H1 (cell line): ENCODE results near the gene CYBRD1.

Experiments used
- POLR2AphosphoS5 ChIP-seq: IDR thresholded peaks from 2 replicates; pipeline ENCODE4 v1.6.1; 2011; ENCODE audit warnings: low read depth, low read length
- YY1 ChIP-seq: IDR thresholded peaks from 2 replicates; pipeline ENCODE4 v1.6.1; 2011; ENCODE audit warnings: low read depth, mild to moderate bottlenecking, low read length
- ZNF274 ChIP-seq: IDR thresholded peaks from 2 replicates; pipeline ENCODE4 v1.7.0; 2012; ENCODE audit warnings: low read length, borderline replicate concordance; ENCODE audit errors: extremely low read depth

DNA sequence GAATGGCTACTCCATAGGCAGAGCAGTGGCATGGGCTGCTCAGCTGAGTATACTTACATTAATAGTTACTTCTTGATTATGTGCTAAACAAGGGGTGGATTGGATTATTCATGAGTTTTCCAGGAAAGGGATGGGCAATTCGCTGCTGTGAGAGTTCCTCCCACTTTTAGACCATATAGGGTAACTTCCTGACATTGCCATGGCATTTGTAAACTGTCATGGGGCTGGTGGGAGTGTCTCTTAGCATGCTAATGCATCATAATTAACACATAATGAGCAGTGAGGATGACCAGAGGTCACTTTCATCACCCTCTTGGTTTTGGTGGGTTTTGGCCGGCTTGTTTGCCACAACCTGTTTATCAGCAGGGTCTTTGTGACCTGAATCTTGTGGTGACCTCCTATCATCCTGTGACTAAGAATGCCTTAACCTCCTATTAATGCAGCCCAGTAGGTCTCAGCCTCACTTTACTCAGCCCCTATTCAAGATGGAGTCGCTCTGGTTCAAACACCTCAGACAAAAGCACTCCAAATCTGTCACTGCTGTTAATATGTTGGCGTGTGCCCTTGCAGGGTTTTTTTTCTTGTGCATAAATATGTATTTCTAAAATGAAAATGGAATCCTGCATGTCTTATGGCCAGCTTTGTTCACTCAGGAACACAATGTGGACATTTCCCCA lies 56.0 kb downstream of the CYBRD1 start:
- TF ChIP-seq ZNF274, result no peak
- no peak for TF ChIP-seq YY1
- TF ChIP-seq POLR2AphosphoS5, result no peak
